ENCODE measurements around the gene ASTN2.
A peak's percentile ranks its signal among the peaks of the same experiment; 100 is the strongest.

The ASTN2 gene

GRCh38 chr9:116496167-116496566, 918.7 kb downstream of the ASTN2 start:
- in situ Hi-C loops (cut with MboI; ENCODE audit: low pct_unique_long_range_greater_than_20kb, low sequenced_read_pairs, unreplicated experiment), result no loop called here
- TF ChIP-seq CTCF (IDR thresholded peaks at IDR 0.05; ENCODE audit: extremely low read depth, insufficient read depth, missing control alignments), result no peak

GRCh38 chr9:116495725-116496124, 919.1 kb downstream of the ASTN2 start:
- in situ Hi-C loops (cut with MboI; ENCODE audit: low pct_unique_long_range_greater_than_20kb, low sequenced_read_pairs, unreplicated experiment), result no loop called here
- DNase-seq (ENCODE audit: low spot score), result no peak
- TF ChIP-seq CTCF (IDR thresholded peaks at IDR 0.05; ENCODE audit: extremely low read depth, insufficient read depth, missing control alignments), result no peak

More at GRCh38 chr9:116496167-116496566, 918.7 kb downstream of the ASTN2 start:
- no peak for DNase-seq (ENCODE audit: low spot score)

- in situ Hi-C loops (cut with MboI; ENCODE audit: low pct_unique_long_range_greater_than_20kb, low sequenced_read_pairs, unreplicated experiment), result no loop called here
- peak; percentile 79 for TF ChIP-seq CTCF (IDR thresholded peaks at IDR 0.05; ENCODE audit: extremely low read depth, insufficient read depth, missing control alignments)
- no peak for DNase-seq (ENCODE audit: low spot score)
These were observed 919.8 kb downstream of the ASTN2 start for GRCh38 chr9:116494815-116495634.

- DNase-seq (ENCODE audit: low spot score), result no peak
- in situ Hi-C loops (cut with MboI; ENCODE audit: low pct_unique_long_range_greater_than_20kb, low sequenced_read_pairs, unreplicated experiment), result no loop called here
- TF ChIP-seq CTCF (IDR thresholded peaks at IDR 0.05; ENCODE audit: extremely low read depth, insufficient read depth, missing control alignments), result no peak
These were observed 921.5 kb downstream of the ASTN2 start for GRCh38 chr9:116493183-116493860.

- TF ChIP-seq CTCF (IDR thresholded peaks at IDR 0.05; ENCODE audit: extremely low read depth, insufficient read depth, missing control alignments), result no peak
- in situ Hi-C loops (cut with MboI; ENCODE audit: low pct_unique_long_range_greater_than_20kb, low sequenced_read_pairs, unreplicated experiment), result no loop called here
- DNase-seq (ENCODE audit: low spot score), result no peak
These were observed 923.2 kb downstream of the ASTN2 start for GRCh38 chr9:116491659-116492058.

GRCh38 chr9:116491219-116491618, 923.6 kb downstream of the ASTN2 start:
- no peak for DNase-seq (ENCODE audit: low spot score)
- TF ChIP-seq CTCF (IDR thresholded peaks at IDR 0.05; ENCODE audit: extremely low read depth, insufficient read depth, missing control alignments), result no peak
- in situ Hi-C loops (cut with MboI; ENCODE audit: low pct_unique_long_range_greater_than_20kb, low sequenced_read_pairs, unreplicated experiment), result no loop called here

All from GM13977 (cell line).